ENCODE data around the gene CEP112. TPM values are rescaled to one million over a fixed set of nuclear protein-coding genes. Genes with fewer than 3 reads are reported as not detected.

Gene CEP112
- total RNA-seq, 1 donor from 2014 or later = 20.1 TPM

GRCh38 chr17:66152756-66153155 lies 39.2 kb downstream of the CEP112 start:
- Histone ChIP-seq H3K27me3 (no peaks in the 10 kb centered on the region), H3K36me3 (no peaks in the 10 kb centered on the region), H3K4me3 (no peak overlapping the region), H3K4me1 (no peaks in the 10 kb centered on the region), H3K9me3 (no peaks in the 10 kb centered on the region), H3K27ac (no peak overlapping the region)
- TF ChIP-seq POLR2AphosphoS5 (IDR thresholded peaks at IDR 0.05; ENCODE audit: insufficient read depth in 1 of 2, low read depth in 1 of 2) (no peak), POLR2A (IDR thresholded peaks at IDR 0.05) (no peak), CTCF (IDR thresholded peaks at IDR 0.05) (no peak)
- DNase-seq (ENCODE audit: extremely low spot score in 2 of 2) = no peak
- intact Hi-C loops (cut with DNase I) = no loop called here

DNA sequence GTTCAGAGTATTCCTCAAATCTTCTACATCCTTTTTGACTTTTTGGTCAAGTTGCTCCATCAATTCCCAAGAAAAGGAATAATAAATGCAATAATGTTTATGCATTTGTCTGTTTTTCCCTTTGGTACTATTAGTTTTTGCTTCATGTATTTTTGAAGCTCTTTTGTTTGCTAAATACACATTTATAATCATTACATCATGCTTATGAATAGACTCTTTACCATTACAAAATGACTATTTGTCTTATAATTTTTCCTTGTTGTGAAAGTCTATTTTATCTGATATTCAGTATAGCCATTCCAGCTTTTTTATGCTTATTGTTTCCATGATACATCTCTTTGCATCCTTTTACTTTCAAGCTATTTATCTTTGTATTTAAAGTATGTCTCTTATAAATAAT lies 41.2 kb downstream of the CEP112 start:
- intact Hi-C loops (cut with DNase I) = no loop called here
- no peak for DNase-seq (ENCODE audit: extremely low spot score in 2 of 2)
- no peaks in the 10 kb centered on the region for H3K9me3 ChIP-seq

GRCh38 chr17:66149562-66149961 lies 42.4 kb downstream of the CEP112 start:
- intact Hi-C loops (cut with DNase I) = no loop called here

More for the DNA sequence above, 41.2 kb downstream of the CEP112 start:
- H3K36me3 ChIP-seq = no peaks in the 10 kb centered on the region
- TF ChIP-seq CTCF (IDR thresholded peaks at IDR 0.05) (no peak), POLR2A (IDR thresholded peaks at IDR 0.05) (no peak), POLR2AphosphoS5 (IDR thresholded peaks at IDR 0.05; ENCODE audit: insufficient read depth in 1 of 2, low read depth in 1 of 2) (no peak)
- H3K27ac ChIP-seq = no peak overlapping the region
- no peaks in the 10 kb centered on the region for H3K27me3 ChIP-seq
- H3K4me3 ChIP-seq = no peak overlapping the region
- H3K4me1 ChIP-seq = no peaks in the 10 kb centered on the region

DNA sequence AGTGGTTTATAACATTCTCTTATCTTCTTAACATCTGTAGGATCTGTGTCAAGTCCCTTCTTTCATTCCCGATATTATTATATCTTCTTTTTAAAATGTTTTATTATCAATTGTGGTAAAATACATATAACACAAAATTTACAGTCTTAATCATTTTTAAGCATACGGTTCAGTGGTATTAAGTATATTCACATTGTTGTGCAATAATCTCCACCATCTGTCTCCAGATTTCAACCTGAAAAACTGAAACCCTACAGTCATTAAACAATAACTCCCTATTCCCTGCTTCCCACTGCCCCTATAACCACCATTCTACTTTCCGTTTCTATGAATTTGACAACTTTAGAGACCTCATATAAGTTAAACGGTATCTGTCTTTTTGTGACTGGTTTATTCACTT lies 45.5 kb downstream of the CEP112 start:
- no peak for TF ChIP-seq POLR2A (IDR thresholded peaks at IDR 0.05)
- no peak overlapping the region for H3K27ac ChIP-seq
- no peaks in the 10 kb centered on the region for H3K27me3 ChIP-seq
- H3K36me3 ChIP-seq = no peaks in the 10 kb centered on the region
- no peak for DNase-seq (ENCODE audit: extremely low spot score in 2 of 2)
- intact Hi-C loops (cut with DNase I) = no loop called here
- no peaks in the 10 kb centered on the region for H3K9me3 ChIP-seq
- H3K4me1 ChIP-seq = peaks cover 7% of the 10 kb centered on the region
- no peak overlapping the region for H3K4me3 ChIP-seq

More at GRCh38 chr17:66149562-66149961, 42.4 kb downstream of the CEP112 start:
- no peak for DNase-seq (ENCODE audit: extremely low spot score in 2 of 2)
- no peak overlapping the region for H3K4me3 ChIP-seq
- H3K4me1 ChIP-seq = no peaks in the 10 kb centered on the region
- no peak for TF ChIP-seq CTCF (IDR thresholded peaks at IDR 0.05)
- no peak for TF ChIP-seq POLR2AphosphoS5 (IDR thresholded peaks at IDR 0.05; ENCODE audit: insufficient read depth in 1 of 2, low read depth in 1 of 2)
- TF ChIP-seq POLR2A (IDR thresholded peaks at IDR 0.05) = no peak
- no peak overlapping the region for H3K27ac ChIP-seq
- no peaks in the 10 kb centered on the region for H3K27me3 ChIP-seq
- H3K9me3 ChIP-seq = no peaks in the 10 kb centered on the region
- no peaks in the 10 kb centered on the region for H3K36me3 ChIP-seq

DNA sequence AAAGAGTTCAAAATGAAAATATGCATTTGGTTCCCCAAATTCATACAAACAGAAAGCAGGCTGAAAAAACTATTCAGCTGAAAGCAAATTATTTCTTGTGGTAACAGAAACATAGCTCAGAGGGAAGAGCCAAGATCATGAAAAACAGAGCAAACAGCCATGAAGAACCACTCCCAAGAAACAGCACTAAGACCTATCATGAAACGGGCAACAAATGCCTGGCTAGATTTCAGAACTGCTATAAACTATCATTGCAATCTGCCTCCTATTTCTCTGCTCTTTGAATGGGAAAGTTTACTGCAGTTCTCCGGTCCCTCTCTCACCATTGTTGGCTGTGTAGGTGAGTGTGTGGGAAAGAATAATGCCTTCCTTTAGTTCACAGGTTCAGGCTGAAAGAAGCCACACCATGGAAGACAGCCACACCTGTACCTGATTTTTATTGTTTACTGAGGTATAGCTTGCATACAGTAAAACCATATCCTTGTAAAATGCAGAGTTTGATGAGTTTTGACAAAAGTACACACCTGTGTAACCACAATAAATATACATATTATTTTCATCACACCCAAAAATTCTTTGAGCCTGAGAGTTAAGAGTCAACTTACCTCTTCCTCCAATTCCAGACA lies 48.2 kb downstream of the CEP112 start:
- Histone ChIP-seq H3K9me3 (no peaks in the 10 kb centered on the region), H3K27me3 (no peaks in the 10 kb centered on the region), H3K36me3 (no peaks in the 10 kb centered on the region), H3K4me3 (no peak overlapping the region), H3K27ac (no peak overlapping the region), H3K4me1 (peaks cover 7% of the 10 kb centered on the region)
- intact Hi-C loops (cut with DNase I) = no loop called here
- TF ChIP-seq POLR2A (IDR thresholded peaks at IDR 0.05) = no peak
- no peak for TF ChIP-seq CTCF (IDR thresholded peaks at IDR 0.05)
- TF ChIP-seq POLR2AphosphoS5 (IDR thresholded peaks at IDR 0.05; ENCODE audit: insufficient read depth in 1 of 2, low read depth in 1 of 2) = no peak
- no peak for DNase-seq (ENCODE audit: extremely low spot score in 2 of 2)

Data from vagina (tissue), 2 donors.